Esophagus (tissue), 2 donors: ENCODE data around the gene ROBO4. TPM values are rescaled to one million over a fixed set of nuclear protein-coding genes. Genes with fewer than 3 reads are reported as not detected.

ENCODE experiments used
- H3K27ac ChIP-seq, 2 donors: one replicate each; pipeline ENCODE4 v1.5.1; 2013; ENCODE audit warnings: low read depth in 2 of 2, mild to moderate bottlenecking in 2 of 2, inconsistent platforms in 1 of 2, low read length in 1 of 2, moderate library complexity in 1 of 2
- H3K27me3 ChIP-seq, 2 donors: one replicate each; pipeline ENCODE4 v1.6.1; 2013; ENCODE audit warnings: low read length in 2 of 2, control low read depth in 1 of 2, mild to moderate bottlenecking in 1 of 2; ENCODE audit not compliant: insufficient read depth in 2 of 2, control insufficient read depth in 1 of 2
- H3K36me3 ChIP-seq, 2 donors: one replicate each; pipeline ENCODE4 v1.6.1; 2013; ENCODE audit warnings: low read length in 1 of 2; ENCODE audit not compliant: control insufficient read depth in 2 of 2, insufficient read depth in 2 of 2
- H3K4me1 ChIP-seq, 2 donors: one replicate each; pipeline ENCODE4 v1.6.1; 2013; ENCODE audit warnings: low read length in 1 of 2; ENCODE audit not compliant: control insufficient read depth in 2 of 2, insufficient read depth in 2 of 2
- H3K4me3 ChIP-seq, 2 donors: one replicate each; pipeline ENCODE4 v1.5.1; 2013; ENCODE audit warnings: low read length in 2 of 2, mild to moderate bottlenecking in 2 of 2, low read depth in 1 of 2, moderate library complexity in 1 of 2
- H3K9me3 ChIP-seq, 2 donors: one replicate each; pipeline ENCODE4 v1.6.1; 2013; ENCODE audit warnings: mild to moderate bottlenecking in 2 of 2, low read depth in 1 of 2, low read length in 1 of 2, moderate library complexity in 1 of 2; ENCODE audit not compliant: control insufficient read depth in 2 of 2, insufficient read depth in 1 of 2
- WGBS, 2 donors: extraction: QIAGEN DNeasy Blood & Tissue Kit; methylation state at CpG; one replicate each; pipeline ENCODE4 v1.1.7; 2013; 5-methylcytosine and 5-hydroxymethylcytosine counted together
- polyA plus RNA-seq, 2 donors: library from polyadenylated mRNA; stranded (reverse); fragments of 200-250 nt; gene quantifications; one replicate each; pipeline ENCODE4 v1.2.3, GENCODE V29; 2013
- donor health status: healthy with polysubstance abuse.
- donor health status: Bipolar disorder and iron deficiency.

Gene ROBO4
- polyA plus RNA-seq, 2 donors = 3.2 TPM

GRCh38 chr11:124884869-124885479 is 12.7 kb downstream of the ROBO4 start:
- WGBS, 2 donors = 70 to 71% methylated on average over 5 of the region's 5 CpGs
- Histone ChIP-seq H3K27ac (no peak overlapping the region), H3K4me3 (no peak overlapping the region), H3K36me3 (no peaks in the 10 kb centered on the region), H3K9me3 (no peaks in the 10 kb centered on the region), H3K4me1 (peaks cover 0 to 4% of the 10 kb centered on the region in 2 donors), H3K27me3 (no peaks in the 10 kb centered on the region)

- H3K36me3 ChIP-seq = no peaks in the 10 kb centered on the region
- no peak overlapping the region for H3K4me3 ChIP-seq
- no peaks in the 10 kb centered on the region for H3K27me3 ChIP-seq
- H3K27ac ChIP-seq = no peak overlapping the region
- H3K9me3 ChIP-seq = no peaks in the 10 kb centered on the region
- 89 to 95% methylated on average over 1 of the region's 1 CpG for WGBS, 2 donors
- peaks cover 0 to 4% of the 10 kb centered on the region in 2 donors for H3K4me1 ChIP-seq
Measured at GRCh38 chr11:124884340-124884739, 13.3 kb downstream of the ROBO4 start.

- Histone ChIP-seq H3K36me3 (no peaks in the 10 kb centered on the region), H3K9me3 (no peaks in the 10 kb centered on the region), H3K4me3 (no peak overlapping the region), H3K27me3 (no peaks in the 10 kb centered on the region), H3K27ac (peak overlapping the region in 1 of 2 donors; percentile 24), H3K4me1 (peaks cover 0 to 4% of the 10 kb centered on the region in 2 donors)
- WGBS, 2 donors = 57 to 62% methylated on average over 11 of the region's 11 CpGs
Measured at GRCh38 chr11:124882339-124883071, 15.2 kb downstream of the ROBO4 start.

- H3K36me3 ChIP-seq = no peaks in the 10 kb centered on the region
- H3K27me3 ChIP-seq = no peaks in the 10 kb centered on the region
- no peak overlapping the region for H3K4me3 ChIP-seq
- peaks cover 0 to 9% of the 10 kb centered on the region in 2 donors for H3K4me1 ChIP-seq
- WGBS, 2 donors = 72 to 75% methylated on average over 3 of the region's 3 CpGs
- H3K9me3 ChIP-seq = no peaks in the 10 kb centered on the region
- no peak overlapping the region for H3K27ac ChIP-seq
Measured at GRCh38 chr11:124880958-124881357, 16.7 kb downstream of the ROBO4 start.

- Histone ChIP-seq H3K4me1 (peaks cover 0 to 11% of the 10 kb centered on the region in 2 donors), H3K27me3 (no peaks in the 10 kb centered on the region), H3K36me3 (no peaks in the 10 kb centered on the region), H3K27ac (no peak overlapping the region), H3K4me3 (no peak overlapping the region), H3K9me3 (no peaks in the 10 kb centered on the region)
- 64 to 72% methylated on average over 10 of the region's 10 CpGs for WGBS, 2 donors
Measured at GRCh38 chr11:124880290-124880611, 17.4 kb downstream of the ROBO4 start.

GRCh38 chr11:124879493-124880289 is 18.0 kb downstream of the ROBO4 start:
- H3K27me3 ChIP-seq = no peaks in the 10 kb centered on the region
- no peak overlapping the region for H3K4me3 ChIP-seq
- WGBS, 2 donors = 86 to 87% methylated on average over 16 of the region's 16 CpGs
- H3K36me3 ChIP-seq = no peaks in the 10 kb centered on the region
- H3K27ac ChIP-seq = no peak overlapping the region
- no peaks in the 10 kb centered on the region for H3K9me3 ChIP-seq
- H3K4me1 ChIP-seq = peaks cover 0 to 11% of the 10 kb centered on the region in 2 donors

- H3K4me3 ChIP-seq = no peak overlapping the region
- 93 to 94% methylated on average over 11 of the region's 11 CpGs for WGBS, 2 donors
- H3K27me3 ChIP-seq = no peaks in the 10 kb centered on the region
- no peak overlapping the region for H3K27ac ChIP-seq
- H3K36me3 ChIP-seq = no peaks in the 10 kb centered on the region
- no peaks in the 10 kb centered on the region for H3K9me3 ChIP-seq
- H3K4me1 ChIP-seq = peaks cover 0 to 11% of the 10 kb centered on the region in 2 donors
Measured at GRCh38 chr11:124878759-124879492, 18.7 kb downstream of the ROBO4 start.

GRCh38 chr11:124877910-124878758 is 19.5 kb downstream of the ROBO4 start:
- no peak overlapping the region for H3K4me3 ChIP-seq
- H3K9me3 ChIP-seq = no peaks in the 10 kb centered on the region
- H3K27me3 ChIP-seq = no peaks in the 10 kb centered on the region

GRCh38 chr11:124877631-124877909 is 20.1 kb downstream of the ROBO4 start:
- 56 to 57% methylated on average over 10 of the region's 10 CpGs for WGBS, 2 donors
- Histone ChIP-seq H3K36me3 (no peaks in the 10 kb centered on the region), H3K4me3 (peak overlapping the region in 1 of 2 donors; percentile 50), H3K4me1 (peaks cover 0 to 11% of the 10 kb centered on the region in 2 donors), H3K9me3 (no peaks in the 10 kb centered on the region), H3K27ac (peak overlapping the region in 1 of 2 donors; percentile 5), H3K27me3 (no peaks in the 10 kb centered on the region)

More at GRCh38 chr11:124877910-124878758, 19.5 kb downstream of the ROBO4 start:
- Histone ChIP-seq H3K36me3 (no peaks in the 10 kb centered on the region), H3K27ac (no peak overlapping the region), H3K4me1 (peaks cover 0 to 11% of the 10 kb centered on the region in 2 donors)
- 70 to 71% methylated on average over 17 of the region's 17 CpGs for WGBS, 2 donors
